HK-2 (cell line): Measurements from ENCODE around the gene HAUS3.
A peak's percentile ranks its signal among the peaks of the same experiment; 100 is the strongest.
"Not testable (repeated sequence)": the region's sequence is repeated elsewhere in the genome, so short reads cannot be mapped to it uniquely, and the experiment has no call there.

Experiments
- DNase-seq: peaks from one replicate; pipeline ENCODE4 v3.0.0-alpha.2; 2018; ENCODE audit not compliant: unreplicated experiment

Gene HAUS3

GRCh38 chr4:2220016-2220630 lies 21.8 kb downstream of the HAUS3 start:
- peak; percentile 69 for DNase-seq

- DNase-seq, result no peak
Measured at GRCh38 chr4:2219233-2219760, 22.6 kb downstream of the HAUS3 start.

- DNase-seq, result no peak
Measured at GRCh38 chr4:2218436-2218835, 23.5 kb downstream of the HAUS3 start.

GRCh38 chr4:2217726-2218125 lies 24.2 kb downstream of the HAUS3 start:
- DNase-seq, result no peak

GRCh38 chr4:2212831-2213230 lies 29.1 kb downstream of the HAUS3 start:
- no peak for DNase-seq

GRCh38 chr4:2202789-2203188 lies 39.1 kb downstream of the HAUS3 start:
- DNase-seq, result not testable (repeated sequence)

GRCh38 chr4:2194496-2194895 lies 47.4 kb downstream of the HAUS3 start:
- DNase-seq, result no peak

GRCh38 chr4:2193326-2193725 lies 48.6 kb downstream of the HAUS3 start:
- DNase-seq, result no peak

GRCh38 chr4:2186865-2187172 lies 55.1 kb downstream of the HAUS3 start:
- no peak for DNase-seq

GRCh38 chr4:2186133-2186864 lies 55.6 kb downstream of the HAUS3 start:
- peak; percentile 22 for DNase-seq

GRCh38 chr4:2183394-2183793 lies 58.5 kb downstream of the HAUS3 start:
- no peak for DNase-seq

GRCh38 chr4:2182994-2183393 lies 58.9 kb downstream of the HAUS3 start:
- DNase-seq, result no peak

- DNase-seq, result no peak
Measured at GRCh38 chr4:2180410-2180809, 61.5 kb downstream of the HAUS3 start.

- DNase-seq, result no peak
Measured at GRCh38 chr4:2179717-2180116, 62.2 kb downstream of the HAUS3 start.

GRCh38 chr4:2178986-2179385 lies 62.9 kb downstream of the HAUS3 start:
- DNase-seq, result no peak
